ENCODE results near the gene XKR3.
"Not testable (repeated sequence)": the region's sequence is repeated elsewhere in the genome, so short reads cannot be mapped to it uniquely, and the experiment has no call there.

XKR3 gene

GRCh38 chr22:16824716-16825687 is at the start of gene XKR3:
XKR3 (minus strand) TSS chr22:16825411; CDS start chr22:16808073, 17,338 bp downstream.
- Mint-ChIP-seq H3K4me1 (ENCODE audit: low read depth) (peaks cover 26% of the 10 kb centered on the region), H3K36me3 (ENCODE audit: low read depth) (no peaks in the 10 kb centered on the region), H3K27ac (peak within 1 kb of the TSS; percentile 81), H3K4me3 (peak within 1 kb of the TSS; percentile 56), H3K9me3 (no peaks in the 10 kb centered on the region), H3K27me3 (no peaks in the 10 kb centered on the region)
- no peak for DNase-seq

GRCh38 chr22:16869640-16870039 is 44.4 kb upstream of the XKR3 start:
- H3K4me3 Mint-ChIP-seq; DNase-seq; H3K27me3 Mint-ChIP-seq; H3K9me3 Mint-ChIP-seq; H3K27ac Mint-ChIP-seq; H3K4me1 Mint-ChIP-seq (ENCODE audit: low read depth); H3K36me3 Mint-ChIP-seq (ENCODE audit: low read depth): not testable (repeated sequence)

DNA sequence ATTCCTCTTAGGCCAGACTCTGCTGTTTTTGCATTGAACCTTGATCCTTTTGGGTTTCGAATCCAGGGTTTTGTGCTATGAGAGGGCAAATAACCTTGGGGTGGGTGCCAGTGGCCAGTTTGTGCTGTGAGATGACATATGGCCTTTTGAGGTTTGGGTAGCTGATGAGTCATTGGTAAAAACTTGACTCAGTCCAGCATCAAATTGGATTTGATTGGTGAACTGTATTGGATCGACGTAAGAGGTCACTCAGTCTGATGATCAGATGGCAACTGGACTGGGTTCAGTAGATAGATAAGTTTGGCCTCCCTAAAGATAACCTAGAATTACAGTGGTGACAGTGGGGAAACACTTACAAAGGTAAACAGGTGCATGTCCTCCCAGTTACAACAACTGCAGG is 41.0 kb upstream of the XKR3 start:
- no peak overlapping the region for H3K27ac Mint-ChIP-seq
- H3K27me3 Mint-ChIP-seq: no peaks in the 10 kb centered on the region
- H3K9me3 Mint-ChIP-seq: no peaks in the 10 kb centered on the region
- no peak overlapping the region for H3K4me3 Mint-ChIP-seq
- no peaks in the 10 kb centered on the region for H3K4me1 Mint-ChIP-seq (ENCODE audit: low read depth)
- no peak for DNase-seq
- no peaks in the 10 kb centered on the region for H3K36me3 Mint-ChIP-seq (ENCODE audit: low read depth)

GRCh38 chr22:16856851-16857250 is 31.6 kb upstream of the XKR3 start:
- H3K4me1 Mint-ChIP-seq (ENCODE audit: low read depth); H3K27ac Mint-ChIP-seq: not testable (repeated sequence)

DNA sequence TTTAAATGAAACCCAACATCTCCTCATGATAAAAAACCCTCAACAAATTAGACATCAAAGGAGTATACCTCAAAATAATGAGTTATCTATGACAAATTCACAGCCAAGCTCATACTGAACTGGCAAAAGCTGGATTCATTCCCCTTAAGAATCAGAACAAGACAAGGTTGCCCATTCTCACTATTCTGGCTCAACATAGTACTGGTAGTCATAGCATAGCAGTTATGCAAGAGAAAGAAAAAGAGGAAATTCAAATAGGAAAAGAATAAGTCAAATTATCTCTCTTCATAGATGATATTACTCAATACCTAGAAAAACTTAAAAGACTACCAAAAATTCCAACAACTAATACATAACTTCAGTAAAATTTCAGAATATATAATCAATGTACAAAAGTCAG is 29.4 kb upstream of the XKR3 start:
- H3K27me3 Mint-ChIP-seq: peaks cover 31% of the 10 kb centered on the region
- no peaks in the 10 kb centered on the region for H3K4me1 Mint-ChIP-seq (ENCODE audit: low read depth)
- DNase-seq: no peak
- H3K4me3 Mint-ChIP-seq: no peak overlapping the region
- no peaks in the 10 kb centered on the region for H3K9me3 Mint-ChIP-seq
- no peak overlapping the region for H3K27ac Mint-ChIP-seq
- H3K36me3 Mint-ChIP-seq (ENCODE audit: low read depth): no peaks in the 10 kb centered on the region

More at GRCh38 chr22:16856851-16857250, 31.6 kb upstream of the XKR3 start:
- H3K4me3 Mint-ChIP-seq; H3K36me3 Mint-ChIP-seq (ENCODE audit: low read depth); DNase-seq; H3K9me3 Mint-ChIP-seq: not testable (repeated sequence)
- peaks cover 35% of the 10 kb centered on the region for H3K27me3 Mint-ChIP-seq

- not testable (repeated sequence) for H3K4me3 Mint-ChIP-seq; H3K4me1 Mint-ChIP-seq (ENCODE audit: low read depth); H3K9me3 Mint-ChIP-seq; H3K27ac Mint-ChIP-seq; DNase-seq; H3K36me3 Mint-ChIP-seq (ENCODE audit: low read depth)
- H3K27me3 Mint-ChIP-seq: peaks cover 28% of the 10 kb centered on the region
Observed at GRCh38 chr22:16851268-16851996, 26.2 kb upstream of the XKR3 start.

DNA sequence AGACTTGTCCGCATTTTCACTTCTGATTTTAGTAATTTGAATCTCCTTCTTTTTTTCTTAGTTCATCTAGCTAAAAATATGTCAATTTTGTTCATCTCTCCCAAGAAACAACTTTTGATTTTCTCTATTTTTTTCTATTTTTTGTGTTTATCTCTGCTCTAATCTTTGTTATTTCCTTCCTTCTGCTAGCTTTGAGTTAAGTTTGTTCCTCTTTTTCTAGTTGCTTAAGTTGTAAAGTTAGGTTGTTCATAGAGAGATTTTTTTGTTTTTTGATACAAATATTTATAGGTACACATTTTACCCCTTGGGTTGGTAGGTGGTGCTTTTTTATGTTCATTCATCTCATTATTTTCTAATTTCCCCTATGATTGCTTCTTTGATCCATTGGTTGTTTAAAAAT is 22.1 kb upstream of the XKR3 start:
- H3K4me3 Mint-ChIP-seq: no peak overlapping the region

DNA sequence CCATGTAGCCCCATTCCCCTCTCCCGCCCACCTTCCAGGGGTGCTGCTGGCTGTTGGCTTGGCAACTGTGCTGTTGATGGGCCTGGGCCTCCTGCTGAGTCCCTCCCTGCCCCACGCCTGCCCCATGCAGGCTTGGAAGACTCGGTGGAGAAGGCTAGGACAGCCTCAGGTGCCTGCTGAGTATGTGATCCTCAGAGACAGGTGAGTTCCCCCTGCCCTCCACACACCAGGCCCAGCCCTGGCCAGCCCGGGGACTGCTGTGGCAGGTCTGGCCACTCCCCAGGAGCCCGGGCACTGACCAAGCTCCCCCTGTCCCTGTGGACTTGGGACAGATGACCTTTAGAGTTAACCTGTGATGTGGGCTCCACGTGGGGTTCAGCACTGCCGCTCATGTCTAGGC is 20.7 kb upstream of the XKR3 start:
- Mint-ChIP-seq H3K36me3 (ENCODE audit: low read depth) (no peaks in the 10 kb centered on the region), H3K4me1 (ENCODE audit: low read depth) (no peaks in the 10 kb centered on the region), H3K27ac (no peak overlapping the region), H3K27me3 (peaks cover 3% of the 10 kb centered on the region), H3K4me3 (no peak overlapping the region), H3K9me3 (no peaks in the 10 kb centered on the region)
- no peak for DNase-seq

More for the DNA sequence above, 22.1 kb upstream of the XKR3 start:
- Mint-ChIP-seq H3K27ac (no peak overlapping the region), H3K4me1 (ENCODE audit: low read depth) (no peaks in the 10 kb centered on the region), H3K36me3 (ENCODE audit: low read depth) (no peaks in the 10 kb centered on the region), H3K9me3 (no peaks in the 10 kb centered on the region), H3K27me3 (peaks cover 3% of the 10 kb centered on the region)
- no peak for DNase-seq

GRCh38 chr22:16845465-16845864 is 20.3 kb upstream of the XKR3 start:
- no peak overlapping the region for H3K27ac Mint-ChIP-seq
- H3K9me3 Mint-ChIP-seq: no peaks in the 10 kb centered on the region
- no peaks in the 10 kb centered on the region for H3K4me1 Mint-ChIP-seq (ENCODE audit: low read depth)
- H3K36me3 Mint-ChIP-seq (ENCODE audit: low read depth): no peaks in the 10 kb centered on the region
- H3K4me3 Mint-ChIP-seq: no peak overlapping the region
- no peak for DNase-seq
- peaks cover 3% of the 10 kb centered on the region for H3K27me3 Mint-ChIP-seq

DNA sequence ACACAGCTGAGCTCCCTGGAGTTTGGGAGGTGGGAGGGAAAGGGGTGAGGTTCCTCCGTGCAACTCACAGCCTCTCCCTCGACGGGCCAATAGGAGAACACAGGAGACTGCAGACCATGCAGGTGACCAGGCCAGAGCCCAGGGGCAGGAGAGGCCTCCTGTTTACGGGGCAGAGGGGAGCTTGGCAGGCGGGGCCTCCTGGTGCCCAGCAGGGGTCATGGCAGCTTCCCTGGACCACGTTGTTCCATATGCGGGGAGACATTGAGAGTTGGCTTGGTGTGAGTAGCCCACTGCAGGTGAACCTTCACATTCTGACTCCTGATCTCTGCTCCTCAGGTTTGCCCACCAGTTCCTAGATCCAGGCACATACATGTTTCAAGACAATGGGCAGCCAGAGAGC is 19.3 kb upstream of the XKR3 start:
- Mint-ChIP-seq H3K4me3 (no peak overlapping the region), H3K9me3 (no peaks in the 10 kb centered on the region), H3K27ac (no peak overlapping the region), H3K27me3 (peaks cover 3% of the 10 kb centered on the region), H3K4me1 (ENCODE audit: low read depth) (no peaks in the 10 kb centered on the region), H3K36me3 (ENCODE audit: low read depth) (no peaks in the 10 kb centered on the region)
- no peak for DNase-seq

DNA sequence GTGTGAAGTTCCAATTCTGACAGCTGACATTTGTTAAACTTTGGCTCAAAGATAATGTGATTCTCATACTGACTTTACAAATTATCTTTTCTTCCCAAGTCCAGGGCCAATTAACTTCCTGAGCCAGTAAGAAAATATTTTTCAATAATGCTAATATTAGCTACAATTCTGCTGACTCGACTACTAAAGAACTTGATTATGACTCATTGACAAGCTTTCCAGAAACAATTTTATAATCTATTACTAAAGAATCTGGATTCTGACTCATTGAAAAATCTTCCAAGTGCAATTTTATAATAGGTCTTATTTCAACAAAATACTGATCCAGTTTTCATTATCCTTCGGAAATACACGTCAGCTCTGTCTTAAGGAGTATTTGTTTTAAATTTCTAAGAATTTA is 12.9 kb upstream of the XKR3 start:
- no peaks in the 10 kb centered on the region for H3K4me1 Mint-ChIP-seq (ENCODE audit: low read depth)
- H3K27ac Mint-ChIP-seq: no peak overlapping the region
- no peak for DNase-seq
- H3K4me3 Mint-ChIP-seq: no peak overlapping the region
- H3K36me3 Mint-ChIP-seq (ENCODE audit: low read depth): no peaks in the 10 kb centered on the region
- peaks cover 13% of the 10 kb centered on the region for H3K27me3 Mint-ChIP-seq
- no peaks in the 10 kb centered on the region for H3K9me3 Mint-ChIP-seq

- Mint-ChIP-seq H3K4me1 (ENCODE audit: low read depth) (no peaks in the 10 kb centered on the region), H3K27ac (no peak overlapping the region), H3K27me3 (peaks cover 13% of the 10 kb centered on the region), H3K36me3 (ENCODE audit: low read depth) (no peaks in the 10 kb centered on the region), H3K9me3 (no peaks in the 10 kb centered on the region), H3K4me3 (no peak overlapping the region)
- DNase-seq: no peak
Observed at GRCh38 chr22:16834971-16835370, 9.8 kb upstream of the XKR3 start.

DNA sequence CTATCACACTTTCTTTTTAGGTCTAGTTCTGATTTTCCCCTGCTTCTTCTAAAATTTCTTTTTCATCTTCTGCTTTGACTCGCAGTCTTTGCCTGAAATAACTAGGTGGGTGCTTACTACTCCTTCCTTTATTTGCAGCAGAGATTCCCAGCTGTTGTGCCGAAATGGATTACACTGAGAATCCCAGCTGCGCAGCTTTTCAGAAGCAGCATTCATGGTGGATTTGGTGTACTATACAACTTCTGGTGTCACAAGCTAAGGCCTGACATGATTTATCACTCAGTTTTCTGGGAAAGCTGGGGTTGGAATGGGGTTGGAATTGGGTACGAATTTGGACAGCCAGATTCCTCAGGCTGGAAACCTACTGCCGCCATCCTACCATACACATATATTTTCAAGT is 6.0 kb upstream of the XKR3 start:
- no peak for DNase-seq
- peaks cover 9% of the 10 kb centered on the region for H3K27me3 Mint-ChIP-seq
- H3K9me3 Mint-ChIP-seq: no peaks in the 10 kb centered on the region
- no peak overlapping the region for H3K27ac Mint-ChIP-seq
- peaks cover 4% of the 10 kb centered on the region for H3K4me1 Mint-ChIP-seq (ENCODE audit: low read depth)
- H3K36me3 Mint-ChIP-seq (ENCODE audit: low read depth): no peaks in the 10 kb centered on the region
- H3K4me3 Mint-ChIP-seq: no peak overlapping the region

- no peak overlapping the region for H3K4me3 Mint-ChIP-seq
- no peak for DNase-seq
- peaks cover 14% of the 10 kb centered on the region for H3K4me1 Mint-ChIP-seq (ENCODE audit: low read depth)
- H3K9me3 Mint-ChIP-seq: no peaks in the 10 kb centered on the region
- H3K27ac Mint-ChIP-seq: no peak overlapping the region
- no peaks in the 10 kb centered on the region for H3K36me3 Mint-ChIP-seq (ENCODE audit: low read depth)
- H3K27me3 Mint-ChIP-seq: peaks cover 9% of the 10 kb centered on the region
Observed at GRCh38 chr22:16829985-16830384, 4.8 kb upstream of the XKR3 start.

DNA sequence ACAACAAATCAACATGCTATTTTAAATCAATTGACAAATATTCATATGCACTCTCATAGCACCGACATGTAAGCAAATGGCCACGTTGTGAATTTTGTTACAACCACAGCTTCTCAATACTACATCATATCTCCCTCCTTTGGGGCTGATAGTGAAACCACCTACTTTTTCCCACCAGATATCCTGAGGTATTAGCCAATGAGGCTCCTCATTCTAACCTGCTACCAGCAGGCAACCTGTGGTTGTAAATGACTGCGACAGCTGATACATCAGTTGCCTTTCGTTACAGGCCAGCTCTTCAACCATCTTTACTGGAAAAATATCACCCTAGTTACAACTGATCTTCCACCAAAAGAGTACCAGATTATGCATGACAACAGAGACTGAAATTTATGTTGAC is 3.7 kb upstream of the XKR3 start:
- Mint-ChIP-seq H3K4me3 (no peak overlapping the region), H3K4me1 (ENCODE audit: low read depth) (peaks cover 25% of the 10 kb centered on the region), H3K27ac (no peak overlapping the region), H3K9me3 (no peaks in the 10 kb centered on the region), H3K36me3 (ENCODE audit: low read depth) (no peaks in the 10 kb centered on the region), H3K27me3 (peaks cover 2% of the 10 kb centered on the region)
- no peak for DNase-seq
